GM12865 (cell line): ENCODE data around the gene ARFGAP1.
A peak's percentile ranks its signal among the peaks of the same experiment; 100 is the strongest.
"Not testable (repeated sequence)": the region's sequence is repeated elsewhere in the genome, so short reads cannot be mapped to it uniquely, and the experiment has no call there.

Experiments used
- DNase-seq: peaks from one replicate; pipeline ENCODE4 v3.0.0; 2010; ENCODE audit warnings: low read depth
- H3K4me3 ChIP-seq: 2 replicates; pipeline ENCODE4 v1.5.1; 2011; ENCODE audit warnings: mild to moderate bottlenecking, low read depth, low read length, control low read depth
- TF ChIP-seq, protein P1 (sequence below): IDR thresholded peaks from 2 replicates; pipeline ENCODE4 v1.5.1; 2011; ENCODE audit warnings: low read length, control low read depth, low read depth, inconsistent platforms; ENCODE audit not compliant: insufficient read depth; ENCODE audit errors: missing control alignments

ARFGAP1 gene

DNA sequence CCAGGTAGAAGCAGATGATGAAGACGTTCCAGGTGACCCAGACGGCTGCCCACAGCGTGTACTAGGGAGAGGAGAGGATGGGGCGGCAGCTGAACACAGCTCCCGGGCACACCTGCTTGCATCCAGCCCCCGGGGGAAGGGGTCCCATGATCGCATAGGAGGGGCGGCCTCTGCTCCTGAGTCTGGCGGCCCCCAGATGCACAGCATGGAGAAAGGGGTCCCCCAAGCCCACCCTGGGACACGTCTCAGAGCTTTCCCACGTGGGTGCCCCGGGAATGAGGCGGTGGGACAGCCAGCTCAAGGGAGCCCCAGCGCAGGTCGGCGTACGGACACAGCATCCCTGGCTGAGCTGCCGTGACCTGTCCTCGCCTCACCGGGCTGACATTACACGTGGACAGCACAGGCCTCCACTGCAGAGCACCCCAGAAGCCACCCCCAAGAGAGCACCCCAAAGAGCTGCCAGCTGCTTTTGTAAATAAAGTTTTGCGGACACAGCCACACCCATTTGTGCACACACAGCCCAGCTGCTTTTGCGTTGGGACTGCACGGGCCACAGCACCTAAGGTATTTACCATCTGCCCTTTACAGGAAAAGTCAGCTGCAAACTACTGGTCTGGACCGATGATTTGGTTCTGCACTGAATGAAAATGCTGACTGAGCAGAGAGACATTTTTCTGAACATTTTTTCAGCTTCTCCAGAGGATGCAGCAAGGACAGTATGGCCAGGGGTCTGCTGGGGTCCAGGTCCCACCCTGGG is 23.6 kb upstream of the ARFGAP1 start:
- no peak for DNase-seq
- H3K4me3 ChIP-seq, result no peak overlapping the region
- TF ChIP-seq, protein P1, sequence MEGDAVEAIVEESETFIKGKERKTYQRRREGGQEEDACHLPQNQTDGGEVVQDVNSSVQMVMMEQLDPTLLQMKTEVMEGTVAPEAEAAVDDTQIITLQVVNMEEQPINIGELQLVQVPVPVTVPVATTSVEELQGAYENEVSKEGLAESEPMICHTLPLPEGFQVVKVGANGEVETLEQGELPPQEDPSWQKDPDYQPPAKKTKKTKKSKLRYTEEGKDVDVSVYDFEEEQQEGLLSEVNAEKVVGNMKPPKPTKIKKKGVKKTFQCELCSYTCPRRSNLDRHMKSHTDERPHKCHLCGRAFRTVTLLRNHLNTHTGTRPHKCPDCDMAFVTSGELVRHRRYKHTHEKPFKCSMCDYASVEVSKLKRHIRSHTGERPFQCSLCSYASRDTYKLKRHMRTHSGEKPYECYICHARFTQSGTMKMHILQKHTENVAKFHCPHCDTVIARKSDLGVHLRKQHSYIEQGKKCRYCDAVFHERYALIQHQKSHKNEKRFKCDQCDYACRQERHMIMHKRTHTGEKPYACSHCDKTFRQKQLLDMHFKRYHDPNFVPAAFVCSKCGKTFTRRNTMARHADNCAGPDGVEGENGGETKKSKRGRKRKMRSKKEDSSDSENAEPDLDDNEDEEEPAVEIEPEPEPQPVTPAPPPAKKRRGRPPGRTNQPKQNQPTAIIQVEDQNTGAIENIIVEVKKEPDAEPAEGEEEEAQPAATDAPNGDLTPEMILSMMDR, result no peak

DNA sequence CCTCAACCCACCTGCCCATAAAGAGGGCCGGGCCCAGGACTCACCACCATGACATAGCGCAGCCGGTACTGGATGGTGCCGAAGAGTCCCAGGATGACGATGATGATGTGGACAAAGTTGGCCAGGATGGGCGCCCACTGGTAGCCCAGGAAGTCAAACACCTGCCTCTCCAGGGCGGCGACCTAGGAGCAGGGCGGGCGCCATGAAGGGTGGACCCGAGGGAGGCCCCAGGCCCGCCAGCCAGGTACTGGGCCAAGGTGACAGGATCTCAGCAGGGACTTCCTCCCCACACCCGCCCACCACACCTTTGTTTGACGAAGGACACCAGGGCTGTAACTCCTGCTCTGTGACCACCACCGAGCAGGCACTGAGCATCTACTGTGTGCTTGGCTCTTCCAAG is 22.7 kb upstream of the ARFGAP1 start:
- H3K4me3 ChIP-seq, result no peak overlapping the region
- TF ChIP-seq, protein P1, result no peak
- DNase-seq, result no peak

DNA sequence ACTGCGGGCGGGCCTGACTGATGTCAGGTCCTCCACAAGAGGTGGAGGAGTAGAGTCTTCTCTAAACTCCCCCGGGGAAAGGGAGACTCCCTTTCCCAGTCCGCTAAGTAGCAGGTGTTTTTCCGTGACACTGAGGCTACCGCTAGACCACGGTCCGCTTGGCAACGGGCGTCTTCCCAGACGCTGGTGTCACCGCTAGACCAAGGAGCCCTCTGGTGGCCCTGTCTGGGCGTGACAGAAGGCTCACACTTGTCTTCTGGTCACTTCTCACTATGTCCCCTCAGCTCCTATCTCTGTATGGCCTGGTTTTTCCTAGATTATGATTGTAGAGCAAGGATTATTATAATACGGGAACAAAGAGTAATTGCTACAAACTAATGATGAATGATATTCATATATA is 21.3 kb upstream of the ARFGAP1 start:
- not testable (repeated sequence) for H3K4me3 ChIP-seq, DNase-seq
- TF ChIP-seq, protein P1, result peak; percentile 10

DNA sequence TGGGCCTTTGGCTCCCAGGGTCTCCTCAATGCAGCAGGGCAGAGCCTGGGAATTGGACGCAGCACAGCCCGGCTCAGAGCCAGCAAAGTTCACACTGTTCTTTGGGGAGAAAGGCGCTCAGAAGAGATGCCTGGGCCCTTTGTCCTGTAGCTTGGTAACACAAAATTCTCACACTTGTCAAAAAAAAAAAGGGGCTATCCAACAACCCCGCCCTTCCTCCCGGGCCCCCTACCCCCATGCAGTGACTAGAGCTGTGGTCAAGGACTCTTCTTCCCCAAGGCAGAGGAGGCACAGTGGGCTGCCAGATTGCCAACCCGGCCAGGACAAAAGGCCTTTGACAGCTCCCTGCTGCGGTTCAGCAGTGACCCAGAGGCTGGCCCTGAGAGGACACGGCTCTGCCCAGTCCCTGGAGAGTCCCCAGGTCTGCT is 20.3 kb upstream of the ARFGAP1 start:
- DNase-seq, result no peak
- TF ChIP-seq, protein P1, result no peak

DNA sequence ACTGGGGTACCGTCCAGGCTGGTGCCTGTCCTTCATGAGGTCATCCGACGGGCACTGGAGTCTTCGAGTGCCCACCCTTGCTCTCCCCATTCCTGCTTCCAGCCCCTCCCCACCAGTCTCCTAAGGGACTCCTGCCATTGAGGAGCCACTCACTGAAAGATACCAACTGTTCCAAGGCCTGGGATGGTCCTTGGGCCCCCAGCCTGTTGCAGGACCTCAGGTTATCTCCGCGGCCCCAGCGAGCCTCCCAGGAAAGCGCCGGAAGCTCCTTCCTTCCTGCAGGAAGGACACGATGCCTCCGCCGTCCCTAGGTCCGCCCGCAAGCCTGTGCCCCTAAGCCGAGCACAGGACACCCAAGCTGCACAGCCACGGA is 19.6 kb upstream of the ARFGAP1 start:
- DNase-seq, result no peak
- no peak overlapping the region for H3K4me3 ChIP-seq
- TF ChIP-seq, protein P1, result no peak

More for the DNA sequence above, 20.3 kb upstream of the ARFGAP1 start:
- no peak overlapping the region for H3K4me3 ChIP-seq

DNA sequence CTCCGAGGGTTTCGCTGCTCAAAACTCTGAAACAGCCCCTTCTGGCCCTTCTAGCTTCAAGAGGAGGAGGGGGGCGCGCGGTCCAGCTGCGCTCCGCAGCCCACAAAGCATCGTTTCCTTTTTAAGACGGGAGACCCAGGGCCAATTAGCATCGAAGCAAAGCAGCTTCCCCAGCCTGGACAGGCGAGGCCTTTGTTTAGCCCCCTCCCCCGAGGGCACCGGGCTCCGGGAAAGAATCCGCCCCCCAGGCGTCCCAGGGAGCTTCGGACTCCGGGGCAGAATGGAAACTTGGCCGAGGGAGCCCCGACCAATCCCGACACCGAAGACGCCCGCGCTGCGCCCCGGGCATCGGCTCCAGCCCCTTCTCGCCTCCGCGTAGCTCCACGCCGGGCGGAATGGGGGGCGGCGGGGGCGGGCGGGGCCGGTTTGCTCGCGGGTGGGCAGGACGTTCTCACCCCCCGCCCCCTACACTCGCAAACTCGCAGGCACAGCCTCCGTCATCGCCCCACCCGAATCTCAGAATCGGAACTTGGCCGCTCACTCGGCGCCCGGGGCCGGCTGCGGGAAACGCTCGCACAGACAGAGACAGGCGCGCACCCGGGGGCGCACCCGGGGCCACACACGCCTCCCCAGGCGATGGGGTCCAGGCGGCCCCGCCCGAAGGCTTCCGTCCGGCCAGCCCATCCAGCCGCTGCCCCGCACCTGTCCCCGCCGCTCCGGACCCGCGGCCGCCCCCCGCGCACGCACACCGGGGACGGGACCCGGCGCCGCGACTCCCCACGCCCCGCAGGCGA is 19.0 kb upstream of the ARFGAP1 start:
- no peak overlapping the region for H3K4me3 ChIP-seq
- TF ChIP-seq, protein P1, result no peak
- no peak for DNase-seq

DNA sequence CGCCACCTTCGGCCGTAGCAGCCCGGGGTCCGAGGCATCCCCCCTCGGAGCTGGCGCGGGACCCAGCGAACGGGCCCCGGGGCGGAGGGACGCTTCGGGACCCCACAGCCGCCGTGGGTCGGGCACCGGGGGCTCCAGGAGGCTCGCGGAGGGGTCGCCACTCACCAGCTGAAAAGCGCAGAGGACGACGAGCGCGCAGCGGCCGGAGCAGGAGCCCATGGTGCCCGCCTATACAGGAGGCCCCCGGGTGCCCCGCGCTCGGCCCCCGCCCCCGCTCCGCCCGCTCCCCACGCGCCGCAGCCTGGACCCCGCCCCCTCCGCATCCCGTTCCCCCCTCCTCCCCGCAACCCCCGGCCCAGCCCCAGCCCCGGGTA is 18.4 kb upstream of the ARFGAP1 start, which contains the start of gene NKAIN4:
TSS of gene NKAIN4 (minus strand) at position 232 of the 374 bp plus-strand sequence. CDS start at position 219, 13 bp downstream.
- no peak within 1 kb of the TSS for H3K4me3 ChIP-seq
- TF ChIP-seq, protein P1, result no peak

More for the DNA sequence above, 18.4 kb upstream of the ARFGAP1 start, which contains the start of gene NKAIN4:
- no peak for DNase-seq
